ENCODE data around the gene PRKG1. TPM values are rescaled to one million over a fixed set of nuclear protein-coding genes. Genes with fewer than 3 reads are reported as not detected.

PRKG1 gene
- total RNA-seq, 2 donors from 2014 or later: 1.3 to 2.7 TPM

DNA sequence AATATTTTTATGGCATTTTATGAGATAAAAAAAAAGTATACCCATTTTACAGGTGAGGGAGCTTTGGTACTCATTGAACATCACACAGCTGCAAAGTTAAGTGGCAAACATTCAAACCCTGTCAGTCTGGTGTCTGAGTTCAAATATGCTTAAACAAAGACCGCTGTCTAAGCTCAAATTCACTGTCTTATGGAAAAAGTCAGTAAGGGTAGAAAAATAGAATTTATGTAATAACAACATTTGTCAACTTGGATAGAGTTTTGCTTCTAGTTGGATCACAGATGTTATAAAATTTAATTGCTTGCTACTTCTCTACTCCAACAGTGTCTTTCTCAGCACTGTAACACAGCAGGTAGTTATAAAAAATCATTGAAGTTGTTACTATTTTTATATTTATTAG, 786.8 kb downstream of the PRKG1 start:
- H3K9ac ChIP-seq (ENCODE audit: extremely low read depth, low read length, poor library complexity, severe bottlenecking): no peak overlapping the region
- no peak overlapping the region for H3K27ac Mint-ChIP-seq
- no peaks in the 10 kb centered on the region for H3K36me3 ChIP-seq (ENCODE audit: control insufficient read depth, insufficient read depth, low read length)
- H3K36me3 Mint-ChIP-seq (ENCODE audit: low read depth): no peaks in the 10 kb centered on the region
- peaks cover 2% of the 10 kb centered on the region for H3K9me3 Mint-ChIP-seq
- H3K4me3 ChIP-seq (ENCODE audit: low read length): no peak overlapping the region
- WGBS, 2 experiments (ENCODE audit: insufficient coverage in 1 of 2, insufficient read length in 1 of 2): 61% methylated on average over 1 of the region's 1 CpG; no CpG with 5 or more reads in 1 of the 2 experiments
- peaks cover 84% of the 10 kb centered on the region for H3K27me3 ChIP-seq (ENCODE audit: control insufficient read depth, insufficient read depth, low read length, poor library complexity, severe bottlenecking)
- peaks cover 79% of the 10 kb centered on the region for H3K27me3 Mint-ChIP-seq (ENCODE audit: insufficient read depth)
- no peak overlapping the region for H3K4me3 Mint-ChIP-seq
- H3K9me3 ChIP-seq (ENCODE audit: control insufficient read depth, low read length): peaks cover 4% of the 10 kb centered on the region
- H3K4me1 Mint-ChIP-seq: peaks cover 13% of the 10 kb centered on the region
- no peak overlapping the region for H3K27ac ChIP-seq (ENCODE audit: low read depth, low read length)
- TF ChIP-seq, protein P1, sequence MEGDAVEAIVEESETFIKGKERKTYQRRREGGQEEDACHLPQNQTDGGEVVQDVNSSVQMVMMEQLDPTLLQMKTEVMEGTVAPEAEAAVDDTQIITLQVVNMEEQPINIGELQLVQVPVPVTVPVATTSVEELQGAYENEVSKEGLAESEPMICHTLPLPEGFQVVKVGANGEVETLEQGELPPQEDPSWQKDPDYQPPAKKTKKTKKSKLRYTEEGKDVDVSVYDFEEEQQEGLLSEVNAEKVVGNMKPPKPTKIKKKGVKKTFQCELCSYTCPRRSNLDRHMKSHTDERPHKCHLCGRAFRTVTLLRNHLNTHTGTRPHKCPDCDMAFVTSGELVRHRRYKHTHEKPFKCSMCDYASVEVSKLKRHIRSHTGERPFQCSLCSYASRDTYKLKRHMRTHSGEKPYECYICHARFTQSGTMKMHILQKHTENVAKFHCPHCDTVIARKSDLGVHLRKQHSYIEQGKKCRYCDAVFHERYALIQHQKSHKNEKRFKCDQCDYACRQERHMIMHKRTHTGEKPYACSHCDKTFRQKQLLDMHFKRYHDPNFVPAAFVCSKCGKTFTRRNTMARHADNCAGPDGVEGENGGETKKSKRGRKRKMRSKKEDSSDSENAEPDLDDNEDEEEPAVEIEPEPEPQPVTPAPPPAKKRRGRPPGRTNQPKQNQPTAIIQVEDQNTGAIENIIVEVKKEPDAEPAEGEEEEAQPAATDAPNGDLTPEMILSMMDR (conservative IDR thresholded peaks at IDR 0.05): no peak
- H3K4me1 ChIP-seq (ENCODE audit: control insufficient read depth, insufficient read depth, low read length): peaks cover 3% of the 10 kb centered on the region
- no peak for DNase-seq

DNA sequence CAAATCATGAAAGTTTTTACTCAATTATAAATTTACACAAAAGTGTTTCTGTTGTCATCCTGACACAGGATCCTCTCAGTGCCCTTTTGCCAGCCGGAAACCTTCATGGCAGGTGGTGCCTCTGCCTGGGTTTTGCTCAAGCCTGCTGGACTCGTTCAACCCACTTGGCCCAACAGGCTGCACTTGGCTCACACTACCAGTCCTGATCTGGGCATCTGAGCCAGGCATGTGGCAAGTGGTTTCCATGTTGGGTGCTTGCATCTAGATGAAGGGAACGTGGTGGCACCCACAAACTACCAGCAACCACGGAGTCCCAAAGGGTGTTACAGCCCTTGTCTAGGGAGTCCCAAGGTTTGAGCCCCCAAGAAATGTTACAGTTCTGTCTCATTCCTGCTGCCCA, 787.4 kb downstream of the PRKG1 start:
- Histone ChIP-seq H3K27me3 (ENCODE audit: control insufficient read depth, insufficient read depth, low read length, poor library complexity, severe bottlenecking) (peaks cover 84% of the 10 kb centered on the region), H3K4me1 (ENCODE audit: control insufficient read depth, insufficient read depth, low read length) (peaks cover 3% of the 10 kb centered on the region), H3K4me3 (ENCODE audit: low read length) (no peak overlapping the region), H3K27ac (ENCODE audit: low read depth, low read length) (no peak overlapping the region), H3K36me3 (ENCODE audit: control insufficient read depth, insufficient read depth, low read length) (no peaks in the 10 kb centered on the region), H3K9ac (ENCODE audit: extremely low read depth, low read length, poor library complexity, severe bottlenecking) (no peak overlapping the region), H3K9me3 (ENCODE audit: control insufficient read depth, low read length) (no peaks in the 10 kb centered on the region)
- DNase-seq: no peak
- peaks cover 13% of the 10 kb centered on the region for H3K4me1 Mint-ChIP-seq
- H3K4me3 Mint-ChIP-seq: no peak overlapping the region
- TF ChIP-seq, protein P1 (conservative IDR thresholded peaks at IDR 0.05): no peak
- H3K27me3 Mint-ChIP-seq (ENCODE audit: insufficient read depth): peaks cover 75% of the 10 kb centered on the region
- no peaks in the 10 kb centered on the region for H3K36me3 Mint-ChIP-seq (ENCODE audit: low read depth)
- no peak overlapping the region for H3K27ac Mint-ChIP-seq
- 94% methylated on average over 4 of the region's 4 CpGs; no CpG with 5 or more reads in 1 of the 2 experiments for WGBS, 2 experiments (ENCODE audit: insufficient coverage in 1 of 2, insufficient read length in 1 of 2)
- H3K9me3 Mint-ChIP-seq: no peaks in the 10 kb centered on the region

DNA sequence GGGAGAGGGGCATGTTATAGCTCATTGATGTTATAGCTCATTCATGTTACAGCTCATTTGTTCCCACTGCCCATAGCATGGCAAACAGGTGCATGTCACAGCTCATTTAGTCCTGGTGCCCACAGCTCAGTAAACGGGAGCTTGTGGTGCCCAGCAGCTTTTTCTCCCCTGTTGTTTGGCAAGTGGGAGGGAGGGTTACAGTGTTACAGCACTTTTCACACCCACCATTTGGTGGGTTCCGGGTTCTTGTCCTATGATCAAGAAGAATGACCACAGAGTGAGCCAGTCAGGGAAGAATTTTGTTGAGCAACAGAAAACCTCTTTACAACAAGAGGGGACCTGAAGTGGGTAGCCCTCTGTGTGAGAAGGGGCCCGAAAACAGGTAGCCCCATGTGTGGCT, 787.9 kb downstream of the PRKG1 start:
- DNase-seq: no peak
- Mint-ChIP-seq H3K27ac (no peak overlapping the region), H3K27me3 (ENCODE audit: insufficient read depth) (peaks cover 75% of the 10 kb centered on the region), H3K4me1 (peaks cover 12% of the 10 kb centered on the region), H3K4me3 (no peak overlapping the region), H3K36me3 (ENCODE audit: low read depth) (no peaks in the 10 kb centered on the region), H3K9me3 (no peaks in the 10 kb centered on the region)
- H3K9ac ChIP-seq (ENCODE audit: extremely low read depth, low read length, poor library complexity, severe bottlenecking): no peak overlapping the region
- no peaks in the 10 kb centered on the region for H3K36me3 ChIP-seq (ENCODE audit: control insufficient read depth, insufficient read depth, low read length)
- 92% methylated on average over 3 of the region's 3 CpGs; no CpG with 5 or more reads in 1 of the 2 experiments for WGBS, 2 experiments (ENCODE audit: insufficient coverage in 1 of 2, insufficient read length in 1 of 2)
- H3K27me3 ChIP-seq (ENCODE audit: control insufficient read depth, insufficient read depth, low read length, poor library complexity, severe bottlenecking): peaks cover 84% of the 10 kb centered on the region
- peaks cover 3% of the 10 kb centered on the region for H3K4me1 ChIP-seq (ENCODE audit: control insufficient read depth, insufficient read depth, low read length)
- H3K4me3 ChIP-seq (ENCODE audit: low read length): no peak overlapping the region
- no peaks in the 10 kb centered on the region for H3K9me3 ChIP-seq (ENCODE audit: control insufficient read depth, low read length)
- TF ChIP-seq, protein P1 (conservative IDR thresholded peaks at IDR 0.05): no peak
- H3K27ac ChIP-seq (ENCODE audit: low read depth, low read length): no peak overlapping the region
